Mesenchymal stem cell (in vitro differentiated cells and primary cell): ENCODE measurements around the gene CEACAM16.

ENCODE experiments used
- DNase-seq: peaks from one replicate; pipeline ENCODE4 v3.0.0-alpha.2; 2013
- H2AFZ ChIP-seq: one replicate; pipeline ENCODE4 v1.6.1; 2013; ENCODE audit warnings: low read depth, mild to moderate bottlenecking, control low read depth, inconsistent platforms, low read length, moderate library complexity
- H2AK5ac ChIP-seq: 2 replicates; pipeline ENCODE4 v1.6.1; 2013; ENCODE audit warnings: low read length, moderate library complexity, mild to moderate bottlenecking, inconsistent platforms; ENCODE audit not compliant: severe bottlenecking
- H2BK120ac ChIP-seq: one replicate; pipeline ENCODE4 v1.6.1; 2013; ENCODE audit warnings: low read depth, mild to moderate bottlenecking, inconsistent platforms, low read length, moderate library complexity
- H2BK12ac ChIP-seq, 2 experiments: one replicate each; pipeline ENCODE4 v1.6.1; 2013; ENCODE audit warnings: inconsistent platforms in 2 of 2, low read length in 2 of 2, mild to moderate bottlenecking in 2 of 2, moderate library complexity in 2 of 2, control low read depth in 1 of 2
- H2BK15ac ChIP-seq: one replicate; pipeline ENCODE4 v1.6.1; 2013; ENCODE audit warnings: mild to moderate bottlenecking, low read depth, inconsistent platforms; ENCODE audit not compliant: poor library complexity, severe bottlenecking
- H2BK5ac ChIP-seq: 2 replicates; pipeline ENCODE4 v1.6.1; 2013; ENCODE audit warnings: low read depth, mild to moderate bottlenecking, low read length, control low read depth, inconsistent platforms; ENCODE audit not compliant: poor library complexity, severe bottlenecking
- H3K14ac ChIP-seq, 2 experiments: one replicate each; pipeline ENCODE4 v1.6.1; 2013; ENCODE audit warnings: inconsistent platforms in 2 of 2, low read length in 2 of 2, control low read depth in 1 of 2, mild to moderate bottlenecking in 1 of 2, moderate library complexity in 1 of 2
- H3K18ac ChIP-seq, 2 experiments: one replicate each; pipeline ENCODE4 v1.6.1; 2013; ENCODE audit warnings: inconsistent platforms in 2 of 2, low read length in 2 of 2, control low read depth in 1 of 2, low read depth in 1 of 2, mild to moderate bottlenecking in 1 of 2
- H3K23ac ChIP-seq, 2 experiments: one replicate each; pipeline ENCODE4 v1.6.1; 2013; ENCODE audit warnings: inconsistent platforms in 2 of 2, low read length in 2 of 2, mild to moderate bottlenecking in 2 of 2, moderate library complexity in 2 of 2, control low read depth in 1 of 2
- H3K27ac ChIP-seq: 2 replicates; pipeline ENCODE4 v1.5.1; 2013; ENCODE audit warnings: mild to moderate bottlenecking, moderate library complexity, low read length, control low read depth, inconsistent platforms; ENCODE audit not compliant: poor library complexity, severe bottlenecking
- H3K27me3 ChIP-seq, 2 experiments: 2 replicates each; pipeline versions ENCODE4 v1.6.1 to v1.7.0; 2013; ENCODE audit warnings: low read length in 2 of 2, mild to moderate bottlenecking in 2 of 2, moderate library complexity in 2 of 2, control low read depth in 1 of 2, inconsistent platforms in 1 of 2; ENCODE audit not compliant: control insufficient read depth in 1 of 2, insufficient read depth in 1 of 2
- H3K36me3 ChIP-seq, 2 experiments: 2 replicates each; pipeline versions ENCODE4 v1.6.1 to v1.7.0; 2013; ENCODE audit warnings: low read length in 2 of 2, control low read depth in 1 of 2, inconsistent platforms in 1 of 2, low read depth in 1 of 2, mild to moderate bottlenecking in 1 of 2; ENCODE audit not compliant: insufficient read depth in 2 of 2, control insufficient read depth in 1 of 2
- H3K4ac ChIP-seq, 2 experiments: one replicate each; pipeline ENCODE4 v1.6.1; 2013; ENCODE audit warnings: inconsistent platforms in 2 of 2, low read length in 2 of 2, mild to moderate bottlenecking in 2 of 2, moderate library complexity in 2 of 2, control low read depth in 1 of 2, low read depth in 1 of 2
- H3K4me1 ChIP-seq: 2 replicates; pipeline ENCODE4 v1.6.1; 2013; ENCODE audit warnings: low read depth, low read length, control low read depth; ENCODE audit not compliant: control insufficient read depth, insufficient read depth
- H3K4me2 ChIP-seq: 2 replicates; pipeline ENCODE4 v1.6.1; 2013; ENCODE audit warnings: low read length, mild to moderate bottlenecking, inconsistent platforms; ENCODE audit not compliant: poor library complexity, severe bottlenecking
- H3K4me3 ChIP-seq, 2 experiments: 2 replicates each; pipeline versions ENCODE4 v1.5.1 to v1.7.0; 2013; ENCODE audit warnings: low read length in 2 of 2, mild to moderate bottlenecking in 2 of 2, control low read depth in 1 of 2, low read depth in 1 of 2; ENCODE audit not compliant: insufficient read depth in 1 of 2
- H3K79me1 ChIP-seq: replicated peaks from 2 replicates; pipeline ENCODE4 v1.6.1; 2013; ENCODE audit warnings: mild to moderate bottlenecking, control low read depth, low read length, inconsistent platforms; ENCODE audit not compliant: poor library complexity, severe bottlenecking
- H3K9ac ChIP-seq: 2 replicates; pipeline ENCODE4 v1.7.0; 2013; ENCODE audit warnings: mild to moderate bottlenecking, low read length, moderate library complexity
- H3K9me3 ChIP-seq: 2 replicates; pipeline ENCODE4 v1.7.0; 2013; ENCODE audit warnings: mild to moderate bottlenecking, low read length; ENCODE audit not compliant: control insufficient read depth
- H4K8ac ChIP-seq: one replicate; pipeline ENCODE4 v1.6.1; 2013; ENCODE audit warnings: inconsistent platforms, mild to moderate bottlenecking, low read length, moderate library complexity
- H4K91ac ChIP-seq: one replicate; pipeline ENCODE4 v1.6.1; 2013; ENCODE audit warnings: mild to moderate bottlenecking, low read length, inconsistent platforms
- WGBS: methylation state at CpG from one replicate; pipeline ENCODE4 v1.1.7; 2013; ENCODE audit warnings: mixed read lengths; 5-methylcytosine and 5-hydroxymethylcytosine counted together

The CEACAM16 gene

GRCh38 chr19:44705502-44706010 is 6.6 kb downstream of the CEACAM16 start:
- H2AK5ac ChIP-seq, result no peak overlapping the region
- H3K27ac ChIP-seq, result no peak overlapping the region
- H2BK5ac ChIP-seq, result no peak overlapping the region
- no peak overlapping the region for H4K8ac ChIP-seq
- no peak overlapping the region for H3K9ac ChIP-seq
- H2BK120ac ChIP-seq, result no peak overlapping the region
- H3K27me3 ChIP-seq, result peaks cover 4 to 24% of the 10 kb centered on the region in 2 experiments
- 88% methylated on average over 12 of the region's 12 CpGs for WGBS
- H3K4me3 ChIP-seq, result no peak overlapping the region
- no peak overlapping the region for H3K23ac ChIP-seq
- no peaks in the 10 kb centered on the region for H3K36me3 ChIP-seq
- DNase-seq, result no peak
- H3K9me3 ChIP-seq, result no peaks in the 10 kb centered on the region
- no peak overlapping the region for H4K91ac ChIP-seq
- H2AFZ ChIP-seq, result no peak overlapping the region
- H2BK15ac ChIP-seq, result no peak overlapping the region
- no peak overlapping the region for H3K4ac ChIP-seq
- H3K4me1 ChIP-seq, result no peaks in the 10 kb centered on the region
- H3K4me2 ChIP-seq, result no peak overlapping the region
- no peaks in the 10 kb centered on the region for H3K79me1 ChIP-seq
- H2BK12ac ChIP-seq, result no peak overlapping the region
- no peak overlapping the region for H3K14ac ChIP-seq
- H3K18ac ChIP-seq, result no peak overlapping the region

DNA sequence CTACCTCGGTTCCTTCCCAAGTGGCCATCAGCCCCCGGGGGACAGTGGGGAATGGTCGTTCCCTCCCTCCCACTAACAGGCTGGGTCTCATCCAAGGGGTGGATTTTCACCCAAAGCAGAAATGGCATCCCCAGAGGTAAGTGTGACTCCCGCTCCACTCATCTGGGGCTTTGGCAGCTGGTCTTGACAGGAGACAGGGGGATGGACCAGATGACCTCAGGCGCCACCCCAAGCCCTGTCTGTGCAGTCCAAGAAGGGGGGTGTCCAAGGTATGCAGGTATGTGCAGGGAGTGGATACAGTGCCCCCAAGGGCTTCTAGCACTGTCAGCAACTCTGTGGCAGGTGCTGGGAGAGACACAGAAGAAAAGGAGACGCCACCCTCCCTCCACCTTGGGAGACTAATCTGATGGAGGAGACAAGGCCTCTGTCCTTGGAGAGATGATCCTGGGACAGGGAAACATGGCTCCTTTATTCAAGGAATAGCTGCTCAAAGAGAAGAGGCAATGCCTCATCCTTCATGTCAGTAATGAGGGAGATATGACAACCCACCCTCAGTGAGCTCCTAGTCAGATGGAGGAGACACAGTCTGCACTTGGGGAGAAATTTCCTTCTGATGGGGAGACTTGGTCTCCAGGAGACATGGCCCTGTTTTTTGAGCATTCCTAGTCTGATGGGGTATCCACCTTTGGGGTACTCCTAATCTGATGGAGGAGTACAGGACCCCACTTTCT is 7.7 kb downstream of the CEACAM16 start:
- no peaks in the 10 kb centered on the region for H3K36me3 ChIP-seq
- whole genome bisulfite sequencing, result 85% methylated on average over 6 of the region's 6 CpGs

DNA sequence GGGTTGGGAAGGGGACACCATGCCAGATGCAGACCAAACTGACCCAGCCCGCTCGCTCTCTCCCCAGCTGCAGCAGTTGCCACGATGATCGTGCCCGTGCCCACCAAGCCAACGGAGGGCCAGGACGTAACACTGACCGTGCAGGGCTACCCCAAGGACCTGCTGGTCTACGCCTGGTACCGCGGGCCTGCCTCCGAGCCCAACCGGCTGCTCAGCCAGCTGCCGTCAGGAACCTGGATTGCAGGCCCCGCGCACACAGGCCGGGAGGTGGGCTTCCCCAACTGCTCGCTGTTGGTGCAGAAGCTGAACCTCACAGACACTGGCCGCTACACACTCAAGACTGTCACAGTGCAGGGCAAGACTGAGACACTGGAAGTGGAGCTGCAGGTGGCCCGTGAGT is 8.8 kb downstream of the CEACAM16 start:
- no peaks in the 10 kb centered on the region for H3K79me1 ChIP-seq

More for the DNA sequence above, 7.7 kb downstream of the CEACAM16 start:
- H2BK15ac ChIP-seq, result no peak overlapping the region
- H2BK12ac ChIP-seq, result no peak overlapping the region
- no peak overlapping the region for H3K23ac ChIP-seq
- DNase-seq, result no peak
- H3K4me2 ChIP-seq, result no peak overlapping the region
- no peaks in the 10 kb centered on the region for H3K9me3 ChIP-seq
- no peak overlapping the region for H2BK5ac ChIP-seq
- H2AFZ ChIP-seq, result no peak overlapping the region
- no peak overlapping the region for H4K91ac ChIP-seq
- H3K9ac ChIP-seq, result no peak overlapping the region
- H4K8ac ChIP-seq, result no peak overlapping the region
- no peak overlapping the region for H3K4me3 ChIP-seq
- no peak overlapping the region for H2BK120ac ChIP-seq
- H3K4me1 ChIP-seq, result no peaks in the 10 kb centered on the region
- H2AK5ac ChIP-seq, result no peak overlapping the region
- H3K79me1 ChIP-seq, result no peaks in the 10 kb centered on the region
- H3K27me3 ChIP-seq, result peaks cover 4 to 33% of the 10 kb centered on the region in 2 experiments
- H3K27ac ChIP-seq, result no peak overlapping the region
- H3K18ac ChIP-seq, result no peak overlapping the region
- no peak overlapping the region for H3K4ac ChIP-seq
- no peak overlapping the region for H3K14ac ChIP-seq

GRCh38 chr19:44708940-44709339 is 10.0 kb downstream of the CEACAM16 start:
- no peaks in the 10 kb centered on the region for H3K9me3 ChIP-seq
- H3K79me1 ChIP-seq, result no peaks in the 10 kb centered on the region
- no peak overlapping the region for H2BK5ac ChIP-seq
- no peak overlapping the region for H3K27ac ChIP-seq
- H4K91ac ChIP-seq, result no peak overlapping the region
- H3K4me1 ChIP-seq, result no peaks in the 10 kb centered on the region
- WGBS, result 72% methylated on average over 5 of the region's 5 CpGs
- no peak overlapping the region for H3K4me2 ChIP-seq
- no peak overlapping the region for H3K18ac ChIP-seq
- H2BK12ac ChIP-seq, result no peak overlapping the region
- no peak overlapping the region for H3K4ac ChIP-seq
- H2AK5ac ChIP-seq, result no peak overlapping the region
- H3K9ac ChIP-seq, result no peak overlapping the region
- no peak overlapping the region for H3K4me3 ChIP-seq
- H2AFZ ChIP-seq, result no peak overlapping the region
- H3K23ac ChIP-seq, result no peak overlapping the region
- H4K8ac ChIP-seq, result no peak overlapping the region
- no peak overlapping the region for H3K14ac ChIP-seq
- H2BK15ac ChIP-seq, result no peak overlapping the region
- H3K27me3 ChIP-seq, result peaks cover 4 to 21% of the 10 kb centered on the region in 2 experiments
- no peak overlapping the region for H2BK120ac ChIP-seq
- no peak for DNase-seq
- H3K36me3 ChIP-seq, result no peaks in the 10 kb centered on the region

More for the DNA sequence above, 8.8 kb downstream of the CEACAM16 start:
- H2BK12ac ChIP-seq, result no peak overlapping the region
- no peak overlapping the region for H2AFZ ChIP-seq
- H2BK5ac ChIP-seq, result no peak overlapping the region
- no peak overlapping the region for H3K18ac ChIP-seq
- no peaks in the 10 kb centered on the region for H3K36me3 ChIP-seq
- H4K91ac ChIP-seq, result peak overlapping the region; percentile 73
- H3K4me2 ChIP-seq, result no peak overlapping the region
- H3K14ac ChIP-seq, result peak overlapping the region in 1 of 2 experiments; percentile 53
- H3K27ac ChIP-seq, result no peak overlapping the region
- no peak overlapping the region for H3K4me3 ChIP-seq
- no peaks in the 10 kb centered on the region for H3K9me3 ChIP-seq
- DNase-seq, result no peak
- no peak overlapping the region for H3K23ac ChIP-seq
- no peak overlapping the region for H3K9ac ChIP-seq
- H3K4me1 ChIP-seq, result no peaks in the 10 kb centered on the region
- H2AK5ac ChIP-seq, result no peak overlapping the region
- no peak overlapping the region for H4K8ac ChIP-seq
- H2BK15ac ChIP-seq, result no peak overlapping the region
- 96% methylated on average over 20 of the region's 20 CpGs for WGBS
- no peak overlapping the region for H2BK120ac ChIP-seq
- H3K27me3 ChIP-seq, result peaks cover 4 to 27% of the 10 kb centered on the region in 2 experiments
- H3K4ac ChIP-seq, result no peak overlapping the region
